HepG2 (cell line): ENCODE measurements around the gene APBB2. TPM values are rescaled to one million over a fixed set of nuclear protein-coding genes. Genes with fewer than 3 reads are reported as not detected.
A peak's percentile ranks its signal among the peaks of the same experiment; 100 is the strongest.

Experiments used
- ATAC-seq: fragments of 200-7000 bp; cut with Tn5 transposase; 3 replicates; pipeline ENCODE4 v1.9.1; 2020; ENCODE audit warnings: mild to moderate bottlenecking, moderate library complexity
- BruUV-seq: library from RNA; stranded (reverse); fragments of 400-500 nt; replicated peaks from 2 replicates; lab custom pipeline; 2021; lab: Mats Ljungman, UMichigan
- CTCF ChIA-PET: fragments of 300-600 bp; formaldehyde crosslinking; extraction: SDS; loops from one replicate; lab custom pipeline; 2021; ENCODE audit warnings: low total read pairs, inconsistent platforms, low intra/inter-chr PET ratio; lab: Yijun Ruan, JAX
- POLR2A ChIA-PET: fragments of 350-600 bp; sonication (Branson Sonifier 250); formaldehyde crosslinking; loops from one replicate; lab custom pipeline; 2020; ENCODE audit warnings: antibody characterized with exemption, inconsistent platforms; lab: Yijun Ruan, JAX
- DNase-seq: peaks from one replicate; pipeline ENCODE4 v3.0.0-alpha.2; 2015; ENCODE audit warnings: low spot score
- FAIRE-seq: peaks from 3 replicates; lab custom pipeline; 2011; peaks lifted over from hg19 to GRCh38; lab: Jason Lieb, UNC
- H2AFZ ChIP-seq: one replicate; pipeline ENCODE4 v1.6.1; 2011; ENCODE audit warnings: low read length, inconsistent platforms
- H3K27ac ChIP-seq: fragments of 300-600 bp; 3 replicates; pipeline ENCODE4 v1.8.0; 2011; ENCODE audit warnings: mixed run types, mild to moderate bottlenecking, mixed read lengths, low read length, inconsistent platforms; ENCODE audit not compliant: insufficient read depth; ENCODE audit errors: extremely low read length
- H3K27me3 ChIP-seq, 2 experiments: fragments of 200-600 bp in 1 of 2; 2 replicates in 1 of 2; 3 replicates in 1 of 2; pipeline versions ENCODE4 v1.6.0 to v1.8.0; 2011; ENCODE audit warnings: low read length in 2 of 2, mild to moderate bottlenecking in 2 of 2, moderate library complexity in 2 of 2, inconsistent platforms in 1 of 2; ENCODE audit not compliant: insufficient read depth in 2 of 2, control insufficient read depth in 1 of 2
- H3K36me3 ChIP-seq, 2 experiments: fragments of 200-600 bp in 1 of 2; replicated peaks in 1 of 2; 2 replicates in 1 of 2; 3 replicates in 1 of 2; pipeline versions ENCODE4 v1.5.1 to v1.8.0; 2011; ENCODE audit warnings: low read length in 2 of 2, inconsistent platforms in 1 of 2; ENCODE audit not compliant: insufficient read depth in 2 of 2, control insufficient read depth in 1 of 2
- H3K4me1 ChIP-seq: 2 replicates; pipeline ENCODE4 v1.5.1; 2012; ENCODE audit warnings: low read length, inconsistent platforms; ENCODE audit not compliant: insufficient read depth
- H3K4me2 ChIP-seq: 2 replicates; pipeline ENCODE4 v1.6.0; 2011; ENCODE audit warnings: low read depth, low read length, inconsistent platforms
- H3K4me3 ChIP-seq, 3 experiments: fragments of 200-600 bp in 1 of 3; sonication (generic), shearing (Covaris generic) in 1 of 3; replicated peaks in 1 of 3; 2 replicates each; pipeline ENCODE4 v1.5.1; 2011 to 2016; ENCODE audit warnings: low read length in 3 of 3, inconsistent platforms in 2 of 3, low read depth in 2 of 3, mild to moderate bottlenecking in 2 of 3, control low read depth in 1 of 3, mixed read lengths in 1 of 3; ENCODE audit not compliant: insufficient read depth in 1 of 3
- H3K79me2 ChIP-seq: one replicate; pipeline ENCODE4 v1.6.1; 2011; ENCODE audit warnings: low read length, inconsistent platforms; ENCODE audit not compliant: insufficient read depth
- H3K9ac ChIP-seq: 2 replicates; pipeline ENCODE4 v1.6.0; 2011; ENCODE audit warnings: mild to moderate bottlenecking, low read depth, low read length, inconsistent platforms; ENCODE audit not compliant: insufficient read depth
- H3K9me3 ChIP-seq: 2 replicates; pipeline ENCODE4 v1.5.1; 2012; ENCODE audit warnings: mild to moderate bottlenecking, low read length
- H4K20me1 ChIP-seq: 2 replicates; pipeline ENCODE4 v1.6.0; 2011; ENCODE audit warnings: inconsistent platforms, mild to moderate bottlenecking, low read length, moderate library complexity; ENCODE audit not compliant: insufficient read depth
- GZF1 ChIP-seq: sonication (generic); formaldehyde crosslinking; IDR thresholded peaks from 2 replicates; pipeline ENCODE4 v1.5.1; 2020; ENCODE audit warnings: mild to moderate bottlenecking, missing genetic modification reagents
- KDM2A ChIP-seq: sonication (generic); formaldehyde crosslinking; IDR thresholded peaks from 2 replicates; pipeline ENCODE4 v1.4.0; 2020; ENCODE audit warnings: low read depth, missing genetic modification reagents, borderline replicate concordance
- NR2C2 ChIP-seq: sonication (generic); formaldehyde crosslinking; IDR thresholded peaks from 2 replicates; pipeline ENCODE4 v1.4.0; 2020; ENCODE audit warnings: missing genetic modification reagents, mild to moderate bottlenecking, moderate library complexity, borderline replicate concordance
- STAG1 ChIP-seq: sonication (generic); formaldehyde crosslinking; IDR thresholded peaks from 2 replicates; pipeline ENCODE4 v1.4.0; 2020; ENCODE audit warnings: missing genetic modification reagents
- ZNF143 ChIP-seq: sonication (generic); formaldehyde crosslinking; IDR thresholded peaks from 2 replicates; pipeline ENCODE4 v1.4.0; 2020; ENCODE audit warnings: missing genetic modification reagents
- ZNF256 ChIP-seq: sonication (generic); formaldehyde crosslinking; conservative IDR thresholded peaks from 2 replicates; pipeline ENCODE4 v1.4.0; 2020; ENCODE audit warnings: missing genetic modification reagents
- ZNF3 ChIP-seq: IDR thresholded peaks from 2 replicates; pipeline ENCODE4 v1.7.0; 2017; ENCODE audit warnings: inconsistent platforms
- ZNF614 ChIP-seq: IDR thresholded peaks from 2 replicates; pipeline ENCODE4 v1.6.1; 2018; ENCODE audit warnings: missing biosample characterization, missing genetic modification reagents, inconsistent platforms, borderline replicate concordance
- ZNF761 ChIP-seq: sonication (generic); formaldehyde crosslinking; conservative IDR thresholded peaks from 2 replicates; pipeline ENCODE4 v1.4.0; 2020; ENCODE audit warnings: mild to moderate bottlenecking, missing genetic modification reagents
- ZSCAN20 ChIP-seq: sonication (generic); formaldehyde crosslinking; IDR thresholded peaks from 2 replicates; pipeline ENCODE4 v1.4.0; 2020; ENCODE audit warnings: missing genetic modification reagents, mild to moderate bottlenecking, borderline replicate concordance
- WGBS: methylation state at CpG from one replicate; pipeline ENCODE4 v1.1.6; 2017; ENCODE audit warnings: low lambda C conversion rate; 5-methylcytosine and 5-hydroxymethylcytosine counted together
- in situ Hi-C: cut with HindIII; loops from 2 replicates; pipeline ENCODE4 v1.10.0; 2017; ENCODE audit warnings: low pct_unique_long_range_greater_than_20kb; ENCODE audit not compliant: extremely low pct_ligation_motif_present
- intact Hi-C: fragments of 100-400 bp; cut with micrococcal nuclease; formaldehyde crosslinking; loops from one replicate; pipeline ENCODE4 v1.10.0; 2022; ENCODE audit not compliant: unreplicated experiment
- polyA plus RNA-seq, 8 experiments: library from polyadenylated mRNA; depleted of rRNA in 3 of 8; stranded (reverse) in 7 of 8; unstranded in 1 of 8; fragments of >200 nt; fragmentation: Illumina TruSeq in 4 of 8; extraction: Trizol in 4 of 8; gene quantifications; 2 replicates each; pipeline versions ENCODE4 v1.2.1 to v1.2.3, GENCODE V29; 2011 to 2016; ENCODE audit warnings: low read depth in 4 of 8, missing spikeins in 1 of 8, mixed read lengths in 1 of 8; ENCODE audit not compliant: insufficient read depth in 1 of 8
- total RNA-seq, 5 experiments: library from RNA; depleted of rRNA; stranded (reverse); fragments of >200 nt; fragmentation: Illumina TruSeq; extraction: Trizol; gene quantifications; 2 replicates each; pipeline ENCODE4 v1.2.3, GENCODE V29; 2016; ENCODE audit warnings: low read depth in 1 of 5
- TF ChIP-seq, protein P1 (sequence below): sonication (generic); formaldehyde crosslinking; IDR thresholded peaks from 2 replicates; pipeline ENCODE4 v1.4.0; 2020; ENCODE audit warnings: missing genetic modification reagents
- TF ChIP-seq, protein P2 (sequence below): sonication (generic); formaldehyde crosslinking; IDR thresholded peaks from 2 replicates; pipeline ENCODE4 v1.4.0; 2020; ENCODE audit warnings: mild to moderate bottlenecking, missing genetic modification reagents
- TF ChIP-seq, protein P3 (sequence below): sonication (generic); formaldehyde crosslinking; IDR thresholded peaks from 2 replicates; pipeline ENCODE4 v1.4.0; 2020; ENCODE audit warnings: low read depth, mild to moderate bottlenecking, missing genetic modification reagents
- TF ChIP-seq, protein P4 (sequence below): sonication (generic); formaldehyde crosslinking; IDR thresholded peaks from 2 replicates; pipeline ENCODE4 v1.5.1; 2020; ENCODE audit warnings: missing genetic modification reagents, mild to moderate bottlenecking, borderline replicate concordance
- TF ChIP-seq, protein P5 (sequence below): sonication (generic); formaldehyde crosslinking; IDR thresholded peaks from 2 replicates; pipeline ENCODE4 v1.5.0; 2020; ENCODE audit warnings: mild to moderate bottlenecking, missing genetic modification reagents, borderline replicate concordance

APBB2 gene
- total and polyA plus RNA-seq, 2 of the 13 experiments (the other 11 are each of a cell fraction or from before 2014, with no cell fraction given), result 11.7 to 17.0 TPM

DNA sequence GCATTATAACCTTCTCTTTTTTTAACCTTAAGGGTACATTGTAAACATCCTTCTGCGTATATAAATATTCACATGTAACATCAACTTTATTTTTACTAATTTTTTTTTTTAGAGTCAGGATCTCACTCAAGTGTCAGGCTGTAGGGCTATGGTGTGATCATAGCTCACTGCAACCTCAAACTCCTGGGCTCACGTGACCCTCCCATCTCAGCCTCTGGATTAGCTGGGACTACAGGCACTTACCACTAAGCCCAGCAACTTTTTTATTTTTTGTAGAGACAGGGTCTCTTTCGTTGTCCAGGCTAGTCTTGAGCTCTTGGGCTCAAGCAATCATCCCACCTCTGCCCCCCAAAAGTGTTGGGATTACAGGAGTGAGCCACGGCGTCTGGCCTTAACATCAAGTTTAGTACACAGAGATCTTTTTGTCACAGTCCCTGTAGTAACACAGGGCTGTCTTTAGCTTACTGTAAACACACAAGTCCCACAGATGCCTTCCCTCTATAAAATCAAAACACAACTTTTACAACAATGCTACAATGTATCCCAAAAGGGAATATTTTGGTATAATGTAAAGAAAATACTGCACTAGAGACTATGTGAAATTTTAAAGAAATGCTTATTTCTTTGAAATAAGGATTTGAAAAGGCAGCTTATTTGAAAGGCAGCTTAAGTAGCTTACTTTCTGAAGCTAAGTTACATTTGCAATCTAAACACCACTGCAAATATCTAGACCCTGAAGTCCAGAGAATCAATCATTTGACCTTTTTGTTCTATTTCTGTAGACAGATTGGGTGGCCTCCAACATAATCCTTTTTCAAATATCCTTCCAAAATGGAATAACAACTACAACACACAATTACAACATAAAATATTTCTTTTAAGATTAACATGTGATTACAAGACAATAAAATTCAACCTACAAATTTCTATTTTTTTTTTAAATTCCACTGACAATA is 116.0 kb downstream of the APBB2 start:
- FAIRE-seq (no peak), DNase-seq (no peak), ATAC-seq (no peak; the same call in 2 of the 3 replicates)
- Histone ChIP-seq H3K4me1 (peaks cover 27% of the 10 kb centered on the region), H3K9ac (no peak overlapping the region), H3K4me3 (no peak overlapping the region), H3K27me3 (no peaks in the 10 kb centered on the region), H3K36me3 (no peaks in the 10 kb centered on the region), H3K27ac (peak overlapping the region; percentile 32), H2AFZ (no peak overlapping the region), H3K4me2 (no peak overlapping the region), H4K20me1 (no peaks in the 10 kb centered on the region), H3K9me3 (no peaks in the 10 kb centered on the region), H3K79me2 (no peaks in the 10 kb centered on the region)
- POLR2A ChIA-PET, result interaction anchor here (0.5 to 0.7 kb wide), 2 partner anchors 45 to 695 kb away, joined by 3 read pairs; no protein-coding TSS in a partner anchor
- TF ChIP-seq NR2C2 (CRISPR knock-in tag) (no peak), ZNF614 (CRISPR knock-in tag) (no peak), ZNF761 (no peak), KDM2A (no peak), STAG1 (CRISPR knock-in tag) (no peak), GZF1 (CRISPR knock-in tag) (no peak), ZSCAN20 (CRISPR knock-in tag) (no peak), ZNF3 (CRISPR knock-in tag) (no peak), ZNF143 (CRISPR knock-in tag) (no peak), ZNF256 (CRISPR knock-in tag) (no peak)
- TF ChIP-seq, protein P1, sequence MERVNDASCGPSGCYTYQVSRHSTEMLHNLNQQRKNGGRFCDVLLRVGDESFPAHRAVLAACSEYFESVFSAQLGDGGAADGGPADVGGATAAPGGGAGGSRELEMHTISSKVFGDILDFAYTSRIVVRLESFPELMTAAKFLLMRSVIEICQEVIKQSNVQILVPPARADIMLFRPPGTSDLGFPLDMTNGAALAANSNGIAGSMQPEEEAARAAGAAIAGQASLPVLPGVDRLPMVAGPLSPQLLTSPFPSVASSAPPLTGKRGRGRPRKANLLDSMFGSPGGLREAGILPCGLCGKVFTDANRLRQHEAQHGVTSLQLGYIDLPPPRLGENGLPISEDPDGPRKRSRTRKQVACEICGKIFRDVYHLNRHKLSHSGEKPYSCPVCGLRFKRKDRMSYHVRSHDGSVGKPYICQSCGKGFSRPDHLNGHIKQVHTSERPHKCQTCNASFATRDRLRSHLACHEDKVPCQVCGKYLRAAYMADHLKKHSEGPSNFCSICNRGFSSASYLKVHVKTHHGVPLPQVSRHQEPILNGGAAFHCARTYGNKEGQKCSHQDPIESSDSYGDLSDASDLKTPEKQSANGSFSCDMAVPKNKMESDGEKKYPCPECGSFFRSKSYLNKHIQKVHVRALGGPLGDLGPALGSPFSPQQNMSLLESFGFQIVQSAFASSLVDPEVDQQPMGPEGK (CRISPR knock-in tag), result no peak
- TF ChIP-seq, protein P2, sequence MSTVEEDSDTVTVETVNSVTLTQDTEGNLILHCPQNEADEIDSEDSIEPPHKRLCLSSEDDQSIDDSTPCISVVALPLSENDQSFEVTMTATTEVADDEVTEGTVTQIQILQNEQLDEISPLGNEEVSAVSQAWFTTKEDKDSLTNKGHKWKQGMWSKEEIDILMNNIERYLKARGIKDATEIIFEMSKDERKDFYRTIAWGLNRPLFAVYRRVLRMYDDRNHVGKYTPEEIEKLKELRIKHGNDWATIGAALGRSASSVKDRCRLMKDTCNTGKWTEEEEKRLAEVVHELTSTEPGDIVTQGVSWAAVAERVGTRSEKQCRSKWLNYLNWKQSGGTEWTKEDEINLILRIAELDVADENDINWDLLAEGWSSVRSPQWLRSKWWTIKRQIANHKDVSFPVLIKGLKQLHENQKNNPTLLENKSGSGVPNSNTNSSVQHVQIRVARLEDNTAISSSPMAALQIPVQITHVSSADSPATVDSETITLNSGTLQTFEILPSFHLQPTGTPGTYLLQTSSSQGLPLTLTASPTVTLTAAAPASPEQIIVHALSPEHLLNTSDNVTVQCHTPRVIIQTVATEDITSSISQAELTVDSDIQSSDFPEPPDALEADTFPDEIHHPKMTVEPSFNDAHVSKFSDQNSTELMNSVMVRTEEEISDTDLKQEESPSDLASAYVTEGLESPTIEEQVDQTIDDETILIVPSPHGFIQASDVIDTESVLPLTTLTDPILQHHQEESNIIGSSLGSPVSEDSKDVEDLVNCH, result no peak
- TF ChIP-seq, protein P3, sequence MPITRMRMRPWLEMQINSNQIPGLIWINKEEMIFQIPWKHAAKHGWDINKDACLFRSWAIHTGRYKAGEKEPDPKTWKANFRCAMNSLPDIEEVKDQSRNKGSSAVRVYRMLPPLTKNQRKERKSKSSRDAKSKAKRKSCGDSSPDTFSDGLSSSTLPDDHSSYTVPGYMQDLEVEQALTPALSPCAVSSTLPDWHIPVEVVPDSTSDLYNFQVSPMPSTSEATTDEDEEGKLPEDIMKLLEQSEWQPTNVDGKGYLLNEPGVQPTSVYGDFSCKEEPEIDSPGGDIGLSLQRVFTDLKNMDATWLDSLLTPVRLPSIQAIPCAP (CRISPR knock-in tag), result no peak
- TF ChIP-seq, protein P4, sequence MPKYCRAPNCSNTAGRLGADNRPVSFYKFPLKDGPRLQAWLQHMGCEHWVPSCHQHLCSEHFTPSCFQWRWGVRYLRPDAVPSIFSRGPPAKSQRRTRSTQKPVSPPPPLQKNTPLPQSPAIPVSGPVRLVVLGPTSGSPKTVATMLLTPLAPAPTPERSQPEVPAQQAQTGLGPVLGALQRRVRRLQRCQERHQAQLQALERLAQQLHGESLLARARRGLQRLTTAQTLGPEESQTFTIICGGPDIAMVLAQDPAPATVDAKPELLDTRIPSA (CRISPR knock-in tag), result no peak
- TF ChIP-seq, protein P5, sequence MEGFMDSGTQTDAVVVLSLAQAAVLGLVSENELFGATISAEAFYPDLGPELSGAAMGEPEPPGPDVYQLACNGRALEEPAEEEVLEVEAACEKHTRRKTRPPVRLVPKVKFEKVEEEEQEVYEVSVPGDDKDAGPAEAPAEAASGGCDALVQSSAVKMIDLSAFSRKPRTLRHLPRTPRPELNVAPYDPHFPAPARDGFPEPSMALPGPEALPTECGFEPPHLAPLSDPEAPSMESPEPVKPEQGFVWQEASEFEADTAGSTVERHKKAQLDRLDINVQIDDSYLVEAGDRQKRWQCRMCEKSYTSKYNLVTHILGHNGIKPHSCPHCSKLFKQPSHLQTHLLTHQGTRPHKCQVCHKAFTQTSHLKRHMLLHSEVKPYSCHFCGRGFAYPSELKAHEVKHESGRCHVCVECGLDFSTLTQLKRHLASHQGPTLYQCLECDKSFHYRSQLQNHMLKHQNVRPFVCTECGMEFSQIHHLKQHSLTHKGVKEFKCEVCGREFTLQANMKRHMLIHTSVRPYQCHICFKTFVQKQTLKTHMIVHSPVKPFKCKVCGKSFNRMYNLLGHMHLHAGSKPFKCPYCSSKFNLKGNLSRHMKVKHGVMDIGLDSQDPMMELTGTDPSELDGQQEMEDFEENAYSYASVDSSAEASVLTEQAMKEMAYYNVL (CRISPR knock-in tag), result no peak
- in situ Hi-C loops, result no loop called here
- CTCF ChIA-PET, result no interaction called here
- no TSS peak for BruUV-seq
- intact Hi-C loops, result no loop called here
- WGBS, result 90% methylated on average over 5 of the region's 5 CpGs
